HG03135 (cell line): ENCODE results near the gene ZNF423.

Source experiments
- ATAC-seq: cut with Tn5 transposase; IDR thresholded peaks from one replicate; pipeline ENCODE4 v1.9.1; 2021; ENCODE audit warnings: mild to moderate bottlenecking, moderate library complexity; ENCODE audit not compliant: unreplicated experiment

The ZNF423 gene

DNA sequence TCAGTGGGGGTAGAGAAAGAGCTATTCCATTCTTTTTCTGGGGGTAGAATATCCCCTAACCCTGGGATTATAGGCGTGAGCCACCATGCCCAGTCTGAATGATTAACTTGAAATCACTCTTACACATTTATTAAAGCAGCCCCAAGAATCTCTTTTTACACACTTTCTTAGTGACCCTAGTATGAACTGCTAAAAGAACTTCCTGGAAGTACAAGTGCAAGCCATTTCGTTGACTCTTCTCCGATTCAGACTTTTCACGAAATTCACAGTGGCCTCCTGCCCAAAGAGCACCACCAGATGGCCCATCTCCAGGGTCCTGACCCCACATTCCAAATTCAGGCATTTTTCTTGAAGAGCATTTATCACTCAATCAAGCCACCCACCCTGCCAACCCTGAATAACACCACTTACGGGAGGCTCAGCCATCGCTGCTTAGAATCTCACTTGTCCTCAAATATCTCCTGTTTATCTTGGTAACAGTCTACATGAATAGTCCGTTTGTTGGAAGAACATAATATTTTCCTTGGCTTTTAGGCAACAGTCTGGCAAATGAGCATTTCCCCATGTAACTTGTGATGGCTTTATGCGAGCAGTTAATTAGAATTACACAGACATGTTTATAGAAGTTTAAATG lies 28.0 kb downstream of the ZNF423 start:
- no peak for ATAC-seq

DNA sequence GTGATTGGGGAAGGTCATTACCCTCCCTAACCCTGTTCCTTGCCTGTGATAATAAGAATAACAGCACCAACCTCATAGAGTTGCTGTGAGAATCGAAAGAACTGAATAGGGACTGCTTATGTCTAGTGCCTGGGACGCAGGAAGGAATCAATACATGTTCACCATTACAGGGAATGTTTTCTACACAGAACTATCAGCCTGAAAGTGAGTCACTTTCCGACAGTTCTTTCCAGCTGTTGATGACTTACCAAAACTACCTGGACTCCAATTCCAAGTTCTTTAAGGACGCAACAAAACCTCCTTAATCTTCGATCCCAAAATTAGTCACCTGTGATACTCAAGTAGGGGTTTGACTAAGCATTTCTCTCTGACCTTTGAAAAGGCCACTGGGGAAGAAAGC lies 29.4 kb downstream of the ZNF423 start:
- no peak for ATAC-seq

DNA sequence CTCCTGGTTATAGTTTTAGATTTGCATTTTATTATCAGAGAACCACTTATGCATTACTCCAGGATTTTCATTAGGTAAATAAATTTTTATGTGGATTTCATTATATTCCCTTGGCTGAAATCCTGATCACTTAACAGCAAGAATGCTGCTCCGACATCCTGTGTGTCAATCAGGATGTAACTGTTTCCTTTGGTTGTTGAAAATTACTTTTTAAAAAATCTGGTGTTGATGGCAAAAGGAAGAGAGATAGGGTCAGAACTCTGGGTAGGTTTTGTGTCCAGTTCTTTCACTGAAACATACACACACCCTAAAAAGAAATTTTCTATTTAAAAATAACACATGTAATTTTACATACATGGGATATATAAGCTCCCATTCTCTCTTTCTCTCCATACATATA lies 30.9 kb downstream of the ZNF423 start:
- ATAC-seq, result no peak

DNA sequence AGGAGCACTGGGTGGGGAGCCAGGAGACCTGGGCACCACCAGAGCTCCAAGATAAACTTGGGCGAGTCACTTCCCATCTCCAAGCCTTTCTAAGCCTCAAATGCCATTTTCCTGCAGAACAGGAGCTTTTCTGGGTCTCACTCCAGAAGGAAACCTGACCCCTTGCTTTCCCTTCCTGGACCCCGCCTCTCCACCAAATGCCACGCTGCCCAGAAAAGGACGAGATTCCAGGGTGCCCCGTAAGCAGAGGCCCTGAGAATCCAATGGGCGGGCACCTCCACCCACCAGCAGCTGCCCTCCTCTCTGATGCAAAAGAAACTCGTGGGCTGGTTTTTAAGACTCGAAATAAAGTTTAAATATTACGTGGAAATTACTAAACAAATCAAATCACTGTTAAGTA lies 31.3 kb downstream of the ZNF423 start:
- no peak for ATAC-seq

DNA sequence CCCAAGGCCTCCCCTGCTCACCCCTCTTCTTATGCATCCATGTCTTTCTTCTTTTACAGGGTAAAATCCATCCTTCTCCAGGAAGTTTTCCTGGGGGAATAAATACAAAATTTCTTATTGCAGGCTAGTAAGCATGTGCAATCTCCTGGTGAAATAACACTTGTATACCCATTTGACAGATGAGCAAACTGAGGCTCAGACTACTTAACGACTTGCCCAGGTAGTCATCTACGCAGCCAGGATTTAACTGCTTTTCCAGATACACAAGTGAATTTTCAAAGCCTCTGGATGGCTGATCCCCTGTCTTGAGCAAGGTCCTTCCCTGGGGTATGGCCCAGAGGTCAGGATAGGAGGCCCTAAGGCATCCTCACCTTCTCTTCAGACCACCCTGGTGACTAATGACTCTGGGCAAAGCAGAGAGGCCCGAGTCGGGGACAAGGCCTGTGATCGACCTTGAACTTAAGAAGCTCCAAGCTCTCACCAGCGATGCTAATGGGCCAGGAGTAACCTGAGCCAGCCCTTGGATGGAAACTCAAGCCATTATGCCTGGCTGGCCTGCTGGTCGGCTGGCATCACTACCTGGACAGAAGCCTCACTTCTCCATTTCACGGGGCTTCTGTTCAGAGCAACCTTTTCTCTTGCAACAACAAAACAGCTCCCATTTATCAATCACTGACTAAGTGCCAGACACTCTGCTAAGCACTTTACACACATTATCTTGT lies 33.1 kb downstream of the ZNF423 start:
- no peak for ATAC-seq

DNA sequence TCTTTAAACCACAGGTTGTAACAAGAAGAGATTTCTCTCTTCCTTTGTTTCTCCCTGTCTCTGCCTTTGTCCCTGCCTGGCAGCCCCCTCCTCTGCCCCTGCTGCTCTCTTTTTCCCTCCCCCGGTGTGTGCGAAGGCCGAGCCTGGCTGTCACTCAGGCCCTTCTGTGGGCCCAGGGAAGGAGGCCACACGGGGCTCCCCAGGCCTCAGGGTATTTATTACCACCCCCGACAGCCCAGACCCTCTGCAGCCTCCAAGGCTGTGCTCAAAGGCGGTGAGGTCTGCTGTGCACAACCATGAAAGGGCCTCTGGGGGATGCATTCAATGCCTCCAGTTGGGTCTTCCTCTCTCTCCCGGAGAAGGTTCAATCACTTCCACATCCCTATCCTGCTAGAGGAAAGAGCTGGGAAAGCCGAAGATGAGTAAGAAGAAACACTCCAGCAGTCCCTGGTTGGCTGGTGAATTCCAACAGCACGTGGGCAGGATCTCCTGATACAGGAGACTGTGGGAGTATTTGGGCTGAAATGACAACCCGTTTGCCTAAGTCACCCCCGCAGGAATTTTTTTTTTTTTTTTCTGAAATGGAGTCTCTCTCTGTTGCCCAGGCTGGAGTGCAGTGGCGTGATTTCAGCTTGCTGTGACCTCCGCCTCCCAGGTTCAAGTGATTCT lies 34.2 kb downstream of the ZNF423 start:
- ATAC-seq, result no peak

DNA sequence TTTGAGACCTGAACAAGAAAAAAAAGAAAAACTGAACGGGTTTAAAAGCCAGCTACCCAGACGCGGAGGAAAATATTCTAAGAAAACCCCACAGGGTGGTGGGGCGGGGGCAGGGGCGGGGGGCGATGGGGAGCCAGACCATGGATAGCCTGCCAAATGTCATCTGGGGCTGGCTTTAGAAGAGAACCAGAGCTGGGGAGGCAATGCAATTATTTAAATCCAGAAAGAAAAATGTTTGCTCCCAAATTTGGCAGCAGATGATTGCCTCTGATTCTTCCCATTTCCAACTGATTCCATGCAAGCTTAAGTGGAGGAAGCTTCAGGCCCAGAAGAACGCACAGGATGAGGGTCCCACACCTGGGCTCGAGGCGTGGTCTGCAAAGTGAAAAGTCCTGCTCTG lies 34.8 kb downstream of the ZNF423 start:
- no peak for ATAC-seq

DNA sequence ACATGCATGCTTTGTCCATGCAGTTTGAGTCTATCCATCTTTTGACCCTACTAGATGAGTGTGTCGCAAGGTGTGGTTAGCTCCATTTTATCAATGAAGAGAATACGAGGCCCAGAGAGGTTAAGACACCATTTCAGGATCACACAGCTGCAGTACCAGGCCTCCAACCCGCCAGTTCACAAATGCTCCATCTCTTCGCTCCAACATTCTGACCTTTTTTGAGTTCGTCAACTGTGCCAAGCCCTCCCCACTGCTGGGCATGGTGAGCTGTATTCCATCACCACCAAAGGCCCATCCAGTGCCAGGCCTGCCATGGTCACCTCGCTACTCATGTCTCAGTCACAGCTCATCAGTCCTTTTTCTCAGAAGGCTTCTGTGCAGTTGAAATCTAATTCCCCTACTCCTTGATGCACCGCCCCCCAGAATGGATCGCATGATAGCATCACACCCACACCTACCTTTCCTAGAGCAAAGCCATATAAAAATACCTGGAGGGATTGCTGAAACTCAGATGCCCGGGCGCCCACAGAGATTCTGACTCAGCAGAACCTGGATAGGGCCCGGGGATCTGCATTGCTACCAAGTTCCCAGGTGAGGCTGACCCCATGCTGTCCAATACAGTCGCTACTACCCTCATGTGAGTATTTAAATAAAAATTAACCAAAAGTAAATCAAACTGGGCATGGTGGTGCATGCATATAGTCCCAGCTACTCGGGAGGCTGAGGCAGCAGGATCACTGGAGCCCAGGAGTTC lies 38.0 kb downstream of the ZNF423 start:
- ATAC-seq, result no peak

DNA sequence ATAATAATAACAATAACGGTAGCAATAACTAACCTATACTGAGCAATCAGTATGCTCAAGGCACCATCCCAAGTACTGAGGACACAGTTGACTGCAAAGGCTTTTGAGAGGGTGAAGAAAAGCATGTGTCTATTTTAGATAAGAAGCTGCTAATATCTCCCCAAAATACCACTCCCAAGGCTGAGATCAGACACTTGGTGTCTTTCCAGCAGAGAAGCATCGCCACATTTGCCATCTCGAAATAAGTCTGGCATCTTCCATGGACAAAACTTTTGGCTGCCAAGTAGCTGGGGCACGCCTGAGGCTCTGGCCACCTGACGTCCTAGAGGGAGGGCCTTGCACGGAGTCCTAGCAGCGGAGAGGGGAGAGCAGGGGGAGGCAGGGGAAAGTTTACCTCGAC lies 39.0 kb downstream of the ZNF423 start:
- no peak for ATAC-seq

DNA sequence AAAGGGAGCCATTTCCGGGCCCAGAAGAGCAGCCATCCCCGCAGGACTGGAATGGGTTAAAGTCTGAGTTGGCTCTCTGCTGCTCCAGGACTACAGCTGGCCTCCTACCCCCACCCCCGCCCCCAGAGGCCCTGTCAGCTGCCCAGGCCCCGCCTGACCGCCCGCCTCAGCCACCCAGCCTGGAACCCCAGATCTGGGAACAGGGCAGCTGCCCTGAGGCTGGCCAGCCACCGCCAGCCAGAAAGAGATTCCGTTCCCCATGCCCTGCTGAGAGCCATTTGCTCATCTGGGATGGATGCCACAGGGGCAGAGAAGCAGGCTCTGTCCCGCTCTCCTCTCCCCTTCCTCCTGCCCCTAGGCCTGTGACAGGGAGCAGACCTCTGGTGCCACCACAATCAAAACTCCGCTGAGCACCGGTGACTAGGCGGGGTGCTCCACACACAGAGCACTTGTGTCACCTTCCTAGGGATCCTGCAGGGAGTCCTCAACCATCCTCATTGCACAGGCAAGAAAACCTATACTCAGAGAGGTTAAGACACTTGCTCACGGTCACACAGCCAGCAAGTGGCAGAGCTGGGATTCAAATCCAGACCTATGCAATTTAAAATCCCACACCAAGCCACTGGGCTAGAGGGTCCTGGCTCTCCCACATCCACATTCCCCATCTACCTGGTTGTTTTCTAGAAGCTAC lies 44.1 kb downstream of the ZNF423 start:
- ATAC-seq, result no peak

DNA sequence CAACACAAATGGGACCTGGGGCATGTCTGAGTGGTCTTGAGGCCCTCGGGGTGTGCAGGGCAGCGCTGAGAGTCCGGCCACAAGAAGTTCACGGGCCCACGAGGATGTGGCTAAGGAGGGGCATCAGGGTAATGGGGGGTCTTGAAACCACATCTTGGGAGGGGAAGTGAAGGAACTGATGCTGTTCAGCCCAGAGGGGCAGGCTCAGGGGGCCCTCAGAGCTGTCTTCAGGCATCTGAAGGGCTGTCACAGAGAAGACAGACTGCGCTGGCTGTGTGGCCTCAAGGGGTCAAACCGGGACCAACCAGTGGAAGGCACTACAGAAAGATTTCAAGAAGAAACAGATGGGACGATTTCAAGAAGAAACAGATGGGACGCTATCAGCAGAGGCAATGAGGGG lies 45.1 kb downstream of the ZNF423 start:
- no peak for ATAC-seq

DNA sequence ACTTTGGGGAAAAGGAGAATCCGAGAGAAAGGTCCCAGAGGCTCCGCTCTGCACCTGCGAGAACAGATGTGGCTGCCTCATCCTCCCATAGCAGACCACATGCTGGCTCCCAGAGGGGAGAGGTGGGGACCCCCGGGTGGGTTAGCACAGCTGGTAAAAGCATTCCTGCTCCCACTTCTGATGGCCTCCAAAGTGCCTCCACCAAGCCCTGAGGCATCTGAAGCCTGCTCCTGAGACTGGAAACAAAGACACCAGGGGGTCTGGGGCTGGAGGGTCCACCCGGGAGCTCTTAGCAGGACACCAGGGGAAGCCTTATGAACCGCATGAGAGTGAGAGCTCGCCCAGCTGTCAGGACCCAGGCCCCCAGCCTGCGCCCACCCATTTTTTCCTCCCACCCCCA lies 46.4 kb downstream of the ZNF423 start:
- no peak for ATAC-seq

DNA sequence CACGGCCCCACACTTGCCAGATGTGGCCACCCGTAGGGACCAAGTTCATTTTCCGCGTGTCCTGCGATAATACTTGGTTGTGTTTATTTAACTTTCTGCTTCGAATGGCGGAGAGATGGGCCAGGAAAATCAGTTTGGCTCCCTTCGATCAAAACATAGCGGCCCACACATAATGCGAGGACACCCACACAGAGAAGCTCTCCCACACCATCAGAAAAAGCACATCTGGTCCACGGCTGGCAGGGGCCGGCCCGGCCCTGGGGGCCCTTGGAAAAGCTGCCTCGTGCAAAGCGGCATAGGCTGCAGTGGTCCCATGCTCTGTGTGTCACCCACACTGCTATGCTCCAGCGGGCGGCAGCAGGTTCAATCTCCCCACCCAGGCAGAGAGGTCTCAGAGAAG lies 46.9 kb downstream of the ZNF423 start:
- ATAC-seq, result no peak

DNA sequence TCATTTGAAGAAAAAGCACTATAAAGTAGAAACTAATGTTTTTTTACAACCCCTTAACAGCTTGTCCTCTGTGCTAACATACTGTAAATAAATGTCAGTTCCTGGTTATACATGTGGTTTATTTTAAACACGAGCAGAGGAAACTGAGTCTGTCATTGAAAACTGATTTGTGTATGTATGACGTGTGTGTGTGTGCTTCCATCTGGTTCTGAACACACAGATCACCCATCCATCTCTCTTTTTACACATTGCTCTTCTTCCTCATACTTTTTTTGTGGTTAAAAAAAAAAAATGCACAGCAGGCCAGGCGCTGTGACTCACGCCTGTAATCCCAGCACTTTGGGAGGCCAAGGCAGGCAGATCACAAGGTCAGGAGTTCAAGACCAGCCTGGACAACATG lies 49.5 kb downstream of the ZNF423 start:
- ATAC-seq, result no peak

DNA sequence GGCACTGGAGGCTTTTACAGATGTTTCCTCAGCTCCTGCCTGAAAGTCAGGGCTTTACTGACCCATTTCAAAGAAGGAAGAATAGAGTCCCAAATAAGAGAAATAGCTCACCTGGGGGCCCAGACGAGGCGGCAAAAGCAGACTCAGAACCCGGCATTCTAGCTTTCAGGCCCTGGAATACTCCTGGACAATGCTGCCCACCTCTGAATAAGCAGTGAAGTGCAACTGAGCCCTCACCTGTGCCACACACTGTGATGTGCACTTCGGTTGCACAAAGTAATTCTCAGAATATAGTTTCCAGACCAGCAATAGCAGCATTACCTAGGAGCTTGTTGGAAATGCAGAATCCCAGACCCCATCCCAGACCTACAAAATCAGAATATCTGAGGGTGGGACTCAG lies 54.6 kb downstream of the ZNF423 start:
- no peak for ATAC-seq

DNA sequence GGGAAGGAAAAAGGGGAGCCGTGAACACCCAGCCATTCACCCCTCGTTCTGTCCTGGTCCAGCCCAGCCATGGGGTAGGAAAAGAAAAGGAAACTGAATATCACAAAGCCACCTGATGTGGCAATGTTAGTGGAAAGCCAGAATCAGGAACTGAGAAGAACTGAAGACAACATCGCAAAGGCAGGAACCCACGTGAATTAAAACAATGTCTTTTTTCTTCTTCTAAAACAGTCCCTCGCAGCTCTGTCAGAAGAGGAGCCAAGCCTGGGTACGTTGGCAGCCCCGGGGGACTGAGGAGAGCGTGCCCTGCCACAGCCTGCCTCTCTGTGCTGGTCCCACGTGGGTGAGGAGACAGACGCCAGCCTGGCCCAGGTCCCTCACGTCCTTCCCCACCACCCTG lies 55.0 kb downstream of the ZNF423 start:
- ATAC-seq, result no peak

DNA sequence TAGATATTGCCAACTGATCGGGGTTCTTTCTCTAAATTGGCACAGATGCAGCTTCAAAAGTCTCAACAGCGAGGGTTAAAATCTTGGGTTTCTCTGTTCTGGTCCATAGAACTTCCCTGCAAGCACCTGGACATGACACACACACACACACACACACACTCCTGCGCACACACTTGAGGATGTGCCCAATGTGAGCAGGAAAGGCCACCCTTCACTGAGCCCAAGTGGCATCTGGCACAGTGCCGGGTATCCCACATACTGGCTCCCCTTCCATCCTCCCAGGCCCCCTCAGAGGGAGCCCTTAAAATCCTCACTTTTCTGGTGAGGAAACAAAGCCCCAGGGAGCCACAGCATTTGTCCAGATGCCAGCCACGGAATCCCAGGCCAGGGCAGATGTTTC lies 55.5 kb downstream of the ZNF423 start:
- ATAC-seq, result no peak

DNA sequence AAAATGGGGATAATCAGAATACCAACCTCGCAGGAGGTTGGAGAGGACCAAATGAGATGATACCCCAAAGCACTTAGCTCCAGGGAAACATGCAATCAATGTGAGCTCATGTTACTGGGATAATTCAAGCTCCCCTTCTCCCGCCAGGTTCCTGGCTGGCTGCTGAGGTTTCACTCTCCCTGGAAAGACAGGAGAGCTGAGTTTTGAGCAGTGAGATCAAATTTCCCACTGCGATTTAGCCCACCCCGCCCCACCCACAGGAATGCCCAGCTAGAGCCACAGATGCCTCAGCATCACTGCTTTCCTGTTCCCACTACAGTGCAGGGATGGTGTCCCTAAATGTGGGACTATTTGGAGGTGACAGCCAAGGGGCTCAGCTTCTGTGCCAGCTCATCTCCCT lies 56.7 kb downstream of the ZNF423 start:
- ATAC-seq, result no peak

DNA sequence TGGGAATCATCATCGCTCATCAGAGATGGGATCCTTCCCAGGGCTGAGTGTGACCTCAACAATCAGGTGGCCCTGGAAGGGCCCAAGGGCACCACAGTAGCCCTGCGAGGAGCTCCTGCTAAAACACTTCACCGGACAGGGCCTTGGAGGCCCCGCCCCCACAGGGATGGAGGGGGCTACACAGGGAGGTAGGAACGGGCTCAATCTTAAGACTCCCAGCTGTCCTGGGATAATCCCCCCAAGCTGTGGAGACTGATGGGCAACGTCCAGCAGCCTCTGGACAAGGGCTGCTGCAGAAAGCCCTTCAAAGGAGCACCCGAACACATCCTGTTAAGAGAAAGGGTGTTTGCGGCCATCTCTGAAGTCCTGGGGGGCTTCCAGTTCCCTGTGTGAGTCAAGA lies 60.4 kb downstream of the ZNF423 start:
- ATAC-seq, result no peak

DNA sequence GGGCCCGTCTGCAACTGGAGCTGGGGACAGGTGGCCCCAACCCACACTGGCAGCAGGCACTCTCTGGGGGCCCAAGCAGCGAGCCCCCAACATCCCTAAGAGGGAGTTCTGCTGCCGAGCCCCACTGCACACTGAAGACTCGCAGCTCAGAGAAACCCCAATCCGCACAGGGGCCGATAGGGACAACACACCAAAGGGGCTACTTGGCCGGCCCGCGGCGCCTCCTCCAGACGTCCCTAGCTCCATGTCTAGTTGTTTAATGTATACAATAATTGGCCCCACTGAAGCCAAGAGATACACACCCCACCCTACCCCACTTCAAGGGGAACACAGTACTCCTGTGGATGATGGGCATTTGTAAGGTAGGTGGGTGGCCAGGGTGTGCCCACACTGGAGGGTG lies 62.7 kb downstream of the ZNF423 start:
- no peak for ATAC-seq

DNA sequence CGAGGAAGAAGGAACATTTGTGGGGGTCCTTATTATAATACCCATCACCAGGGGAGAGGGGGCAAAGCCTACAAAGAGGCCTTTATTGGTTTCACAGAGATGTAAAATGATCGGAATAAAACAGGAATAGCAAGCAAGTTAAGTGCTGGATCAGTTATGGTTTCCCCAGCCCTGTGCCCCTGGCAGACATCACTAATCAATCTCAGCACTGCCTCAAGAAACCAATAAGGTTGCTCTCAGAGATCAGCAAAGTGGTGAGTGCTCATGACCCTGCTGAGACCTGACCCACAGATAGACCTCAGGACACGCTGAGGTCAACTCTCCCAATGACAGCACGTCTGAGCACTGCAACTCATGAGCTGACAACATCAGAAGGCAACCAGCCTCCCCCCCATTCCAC lies 66.3 kb downstream of the ZNF423 start:
- ATAC-seq, result no peak
